Lower lobe of right lung (tissue), 2 donors: ENCODE results near the gene IKZF1. TPM values are rescaled to one million over a fixed set of nuclear protein-coding genes. Genes with fewer than 3 reads are reported as not detected.

Experiments used
- ATAC-seq, 2 donors: fragments of 200-7000 bp; cut with Tn5 transposase; one replicate each; pipeline ENCODE4 v1.9.1; 2020 to 2022; ENCODE audit warnings: mild to moderate bottlenecking in 2 of 2, moderate library complexity in 2 of 2
- DNase-seq: peaks from one replicate; pipeline ENCODE4 v3.0.0-alpha.2; 2020
- H3K27ac ChIP-seq: fragments of 200-600 bp; one replicate; pipeline ENCODE4 v1.8.0; 2022
- H3K27me3 ChIP-seq: fragments of 200-600 bp; one replicate; pipeline ENCODE4 v1.8.0; 2022; ENCODE audit warnings: low read depth
- H3K36me3 ChIP-seq: fragments of 200-600 bp; one replicate; pipeline ENCODE4 v1.8.0; 2022; ENCODE audit warnings: mild to moderate bottlenecking
- H3K4me1 ChIP-seq: fragments of 200-600 bp; one replicate; pipeline ENCODE4 v1.8.0; 2022
- H3K4me3 ChIP-seq: fragments of 200-600 bp; one replicate; pipeline ENCODE4 v1.8.0; 2022; ENCODE audit warnings: mild to moderate bottlenecking
- H3K9me3 ChIP-seq: fragments of 200-600 bp; one replicate; pipeline ENCODE4 v1.8.0; 2022
- intact Hi-C: fragments of 100-400 bp; cut with DNase I; formaldehyde crosslinking; loops from one replicate; pipeline ENCODE4 v1.11.0; 2022
- total RNA-seq: library from RNA; stranded (reverse); fragmentation: NEBNext Ultra II Directional; extraction: Animal tissue kit (Norgen Biotek cat#: 25700); gene quantifications from one replicate; pipeline ENCODE4 v1.2.1, GENCODE V29; 2021
- TF ChIP-seq, protein P1 (sequence below): fragments of 200-600 bp; IDR thresholded peaks from one replicate; pipeline ENCODE4 v1.8.0; 2022; ENCODE audit warnings: antibody characterized with exemption, mild to moderate bottlenecking
- donor health status: DM: no; HTN: yes; CAD: no; lungs with severe emphysema.

The IKZF1 gene
- total RNA-seq, 1 donor from 2014 or later, result 61.9 TPM

DNA sequence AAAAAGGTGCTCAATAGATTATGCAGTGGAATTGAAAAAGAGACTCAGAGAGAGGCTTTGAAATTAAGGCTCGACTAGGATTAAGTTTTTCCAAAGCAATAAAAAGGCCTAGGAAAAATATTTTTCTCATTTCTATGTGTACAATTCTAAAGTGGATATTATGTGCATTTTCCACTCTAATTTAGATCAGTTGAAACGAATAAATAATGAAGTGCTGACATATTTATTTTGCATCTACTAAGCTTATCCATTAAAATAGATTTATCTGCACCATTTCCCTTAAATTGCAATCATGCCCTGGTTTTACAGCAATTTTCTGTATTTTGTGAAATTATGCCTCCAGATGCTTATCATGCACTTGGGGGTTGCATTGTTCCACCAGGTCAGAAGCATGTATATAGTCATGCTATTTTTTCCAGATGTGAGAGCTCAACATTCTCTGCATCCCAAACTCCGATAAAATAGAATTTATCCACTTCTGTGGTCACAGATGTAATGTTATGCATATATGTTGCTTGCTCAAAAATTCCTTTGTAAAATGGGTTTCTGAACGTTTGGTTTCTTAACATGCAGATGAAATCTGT, 127.3 kb downstream of the IKZF1 start:
- Histone ChIP-seq H3K36me3 (no peaks in the 10 kb centered on the region), H3K4me1 (no peaks in the 10 kb centered on the region), H3K9me3 (no peaks in the 10 kb centered on the region), H3K27me3 (no peaks in the 10 kb centered on the region), H3K4me3 (no peak overlapping the region), H3K27ac (no peak overlapping the region)
- TF ChIP-seq, protein P1, sequence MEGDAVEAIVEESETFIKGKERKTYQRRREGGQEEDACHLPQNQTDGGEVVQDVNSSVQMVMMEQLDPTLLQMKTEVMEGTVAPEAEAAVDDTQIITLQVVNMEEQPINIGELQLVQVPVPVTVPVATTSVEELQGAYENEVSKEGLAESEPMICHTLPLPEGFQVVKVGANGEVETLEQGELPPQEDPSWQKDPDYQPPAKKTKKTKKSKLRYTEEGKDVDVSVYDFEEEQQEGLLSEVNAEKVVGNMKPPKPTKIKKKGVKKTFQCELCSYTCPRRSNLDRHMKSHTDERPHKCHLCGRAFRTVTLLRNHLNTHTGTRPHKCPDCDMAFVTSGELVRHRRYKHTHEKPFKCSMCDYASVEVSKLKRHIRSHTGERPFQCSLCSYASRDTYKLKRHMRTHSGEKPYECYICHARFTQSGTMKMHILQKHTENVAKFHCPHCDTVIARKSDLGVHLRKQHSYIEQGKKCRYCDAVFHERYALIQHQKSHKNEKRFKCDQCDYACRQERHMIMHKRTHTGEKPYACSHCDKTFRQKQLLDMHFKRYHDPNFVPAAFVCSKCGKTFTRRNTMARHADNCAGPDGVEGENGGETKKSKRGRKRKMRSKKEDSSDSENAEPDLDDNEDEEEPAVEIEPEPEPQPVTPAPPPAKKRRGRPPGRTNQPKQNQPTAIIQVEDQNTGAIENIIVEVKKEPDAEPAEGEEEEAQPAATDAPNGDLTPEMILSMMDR, result no peak
- intact Hi-C loops, result no loop called here
- ATAC-seq, result no peak
- no peak for DNase-seq

DNA sequence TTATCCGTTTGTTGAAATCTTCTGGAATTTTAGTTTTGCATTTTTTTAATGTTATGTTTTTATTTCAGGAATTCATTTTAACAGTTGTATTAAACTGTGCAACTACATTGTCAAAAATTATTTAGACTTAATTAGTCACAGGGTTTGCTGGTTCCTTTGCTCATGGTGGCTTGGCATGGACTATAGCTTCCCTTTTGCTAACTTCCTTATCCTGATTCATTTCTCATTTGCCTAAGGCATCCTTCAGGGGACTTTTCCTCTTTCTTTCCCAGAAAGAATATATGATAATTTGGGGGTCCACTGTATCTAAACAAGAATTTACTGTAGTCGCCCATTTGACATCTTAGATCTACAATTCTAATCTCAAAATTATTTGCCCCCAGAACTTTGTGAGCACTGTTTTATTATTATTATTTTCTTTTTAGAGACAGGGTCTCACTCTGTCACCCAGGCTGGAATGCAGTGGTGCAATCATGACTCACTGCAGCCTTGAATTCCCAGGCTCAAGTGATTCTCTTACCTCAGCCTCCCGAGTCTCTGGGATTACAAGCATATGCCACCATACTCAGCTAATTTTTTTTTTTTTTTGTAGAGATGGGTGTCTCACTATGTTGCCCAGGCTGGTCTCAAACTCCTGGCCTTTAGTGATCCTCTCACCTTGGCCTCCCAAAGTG, 131.8 kb downstream of the IKZF1 start:
- no peaks in the 10 kb centered on the region for H3K27me3 ChIP-seq
- no peaks in the 10 kb centered on the region for H3K4me1 ChIP-seq
- ATAC-seq (no peak), DNase-seq (no peak)
- H3K4me3 ChIP-seq, result no peak overlapping the region
- no peaks in the 10 kb centered on the region for H3K36me3 ChIP-seq
- TF ChIP-seq, protein P1, result no peak
- no peaks in the 10 kb centered on the region for H3K9me3 ChIP-seq
- no peak overlapping the region for H3K27ac ChIP-seq
- intact Hi-C loops, result no loop called here

DNA sequence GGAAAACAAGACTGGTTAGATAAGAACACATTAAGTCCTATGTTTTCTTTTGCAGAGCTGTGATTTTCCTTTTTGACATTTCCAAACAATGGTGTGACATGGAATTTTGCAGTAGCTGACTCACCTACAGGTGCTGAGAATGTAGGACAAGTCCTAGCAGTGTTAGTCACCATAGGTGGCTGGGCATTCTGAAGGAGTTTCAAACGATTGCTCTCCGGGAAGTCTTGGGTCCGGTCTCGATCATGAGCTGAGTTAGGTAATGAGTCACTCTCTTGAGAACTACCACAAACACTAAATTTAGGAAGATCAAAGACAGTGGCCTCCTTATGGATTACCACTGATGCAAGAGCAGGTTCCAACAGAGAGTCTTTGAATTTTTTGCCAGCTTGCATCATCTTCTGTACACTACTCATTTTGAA, 142.0 kb downstream of the IKZF1 start:
- intact Hi-C loops, result no loop called here
- ATAC-seq, result peak in 1 of 2 donors; percentile 67
- TF ChIP-seq, protein P1, result no peak
- no peaks in the 10 kb centered on the region for H3K9me3 ChIP-seq
- H3K27ac ChIP-seq, result no peak overlapping the region
- no peaks in the 10 kb centered on the region for H3K27me3 ChIP-seq
- DNase-seq, result no peak
- H3K4me1 ChIP-seq, result peaks cover 15% of the 10 kb centered on the region
- H3K36me3 ChIP-seq, result peaks cover 21% of the 10 kb centered on the region
- H3K4me3 ChIP-seq, result no peak overlapping the region

DNA sequence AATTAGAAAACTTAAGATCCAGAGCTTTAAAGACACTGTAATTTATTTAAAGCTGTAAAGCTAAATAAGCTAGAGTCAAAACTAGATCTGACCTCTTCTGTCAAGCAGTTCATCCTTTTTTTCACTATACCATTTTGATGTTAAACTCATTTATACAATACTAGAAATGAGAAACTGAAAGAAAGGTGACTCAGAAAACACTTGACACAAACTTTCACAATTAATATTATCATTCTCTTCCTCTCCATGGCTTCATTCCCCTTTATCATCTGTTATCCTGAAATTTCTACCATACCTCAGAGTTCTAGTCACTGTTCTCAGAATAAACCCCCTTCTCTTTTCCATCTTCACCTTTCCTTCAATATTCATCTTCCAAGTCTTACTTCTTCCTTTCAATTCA, 144.3 kb downstream of the IKZF1 start:
- Histone ChIP-seq H3K36me3 (peaks cover 21% of the 10 kb centered on the region), H3K4me1 (peaks cover 15% of the 10 kb centered on the region), H3K27me3 (no peaks in the 10 kb centered on the region), H3K9me3 (no peaks in the 10 kb centered on the region), H3K27ac (no peak overlapping the region), H3K4me3 (no peak overlapping the region)
- intact Hi-C loops, result no loop called here
- DNase-seq (no peak), ATAC-seq (no peak)
- TF ChIP-seq, protein P1, result no peak

DNA sequence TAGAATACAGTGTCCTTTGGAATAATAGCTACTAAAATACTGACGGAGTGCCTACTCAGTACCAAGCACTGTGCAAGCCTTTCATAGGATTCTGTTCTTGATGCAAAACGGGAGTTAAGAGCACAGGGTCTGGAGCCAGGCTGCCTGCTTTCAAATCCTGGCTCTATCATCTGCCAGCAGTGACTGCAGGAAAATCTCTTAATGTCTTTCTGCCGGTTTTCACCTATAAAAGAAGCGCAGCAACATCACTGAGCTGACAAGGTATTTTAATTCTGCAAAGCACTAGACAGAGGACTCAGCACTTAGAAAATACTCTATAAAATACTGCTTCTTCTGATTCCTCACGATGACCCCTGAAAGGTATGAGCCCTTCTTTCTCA, 145.0 kb downstream of the IKZF1 start:
- no peak overlapping the region for H3K27ac ChIP-seq
- no peak for DNase-seq
- no peak for ATAC-seq
- peaks cover 15% of the 10 kb centered on the region for H3K4me1 ChIP-seq
- TF ChIP-seq, protein P1, result no peak
- H3K9me3 ChIP-seq, result no peaks in the 10 kb centered on the region
- intact Hi-C loops, result no loop called here
- peak overlapping the region; percentile 79 for H3K4me3 ChIP-seq
- H3K27me3 ChIP-seq, result no peaks in the 10 kb centered on the region
- peaks cover 21% of the 10 kb centered on the region for H3K36me3 ChIP-seq
